ENCODE measurements around the gene SSBP3.
A peak's percentile ranks its signal among the peaks of the same experiment; 100 is the strongest.

Gene SSBP3

DNA sequence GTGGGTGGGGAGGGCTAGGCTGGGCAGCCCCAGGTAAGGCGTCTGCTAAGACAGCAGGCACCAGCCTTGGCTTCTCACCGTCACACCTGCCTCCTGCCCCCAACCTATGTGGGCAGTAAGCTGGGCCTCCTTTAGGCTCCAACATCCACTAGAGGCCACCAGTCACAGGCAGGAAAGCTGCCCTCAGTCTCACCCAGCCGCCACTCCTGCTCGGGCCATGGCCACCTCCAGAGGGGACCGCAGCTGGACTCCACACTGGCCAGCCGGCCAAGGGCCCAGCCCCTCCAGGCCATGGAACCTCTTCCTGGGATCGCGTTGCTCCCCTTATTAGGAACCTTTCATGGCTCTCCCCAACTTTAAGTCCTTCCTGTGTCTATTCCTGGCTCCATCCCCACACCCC is 131.7 kb downstream of the SSBP3 start:
- DNase-seq (ENCODE audit: low read depth) = no peak
- no peak overlapping the region for H3K4me3 ChIP-seq (ENCODE audit: low read depth, low read length)
- TF ChIP-seq, protein P1, sequence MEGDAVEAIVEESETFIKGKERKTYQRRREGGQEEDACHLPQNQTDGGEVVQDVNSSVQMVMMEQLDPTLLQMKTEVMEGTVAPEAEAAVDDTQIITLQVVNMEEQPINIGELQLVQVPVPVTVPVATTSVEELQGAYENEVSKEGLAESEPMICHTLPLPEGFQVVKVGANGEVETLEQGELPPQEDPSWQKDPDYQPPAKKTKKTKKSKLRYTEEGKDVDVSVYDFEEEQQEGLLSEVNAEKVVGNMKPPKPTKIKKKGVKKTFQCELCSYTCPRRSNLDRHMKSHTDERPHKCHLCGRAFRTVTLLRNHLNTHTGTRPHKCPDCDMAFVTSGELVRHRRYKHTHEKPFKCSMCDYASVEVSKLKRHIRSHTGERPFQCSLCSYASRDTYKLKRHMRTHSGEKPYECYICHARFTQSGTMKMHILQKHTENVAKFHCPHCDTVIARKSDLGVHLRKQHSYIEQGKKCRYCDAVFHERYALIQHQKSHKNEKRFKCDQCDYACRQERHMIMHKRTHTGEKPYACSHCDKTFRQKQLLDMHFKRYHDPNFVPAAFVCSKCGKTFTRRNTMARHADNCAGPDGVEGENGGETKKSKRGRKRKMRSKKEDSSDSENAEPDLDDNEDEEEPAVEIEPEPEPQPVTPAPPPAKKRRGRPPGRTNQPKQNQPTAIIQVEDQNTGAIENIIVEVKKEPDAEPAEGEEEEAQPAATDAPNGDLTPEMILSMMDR (conservative IDR thresholded peaks at IDR 0.05; ENCODE audit: low read depth, low read length) = peak; percentile 24

DNA sequence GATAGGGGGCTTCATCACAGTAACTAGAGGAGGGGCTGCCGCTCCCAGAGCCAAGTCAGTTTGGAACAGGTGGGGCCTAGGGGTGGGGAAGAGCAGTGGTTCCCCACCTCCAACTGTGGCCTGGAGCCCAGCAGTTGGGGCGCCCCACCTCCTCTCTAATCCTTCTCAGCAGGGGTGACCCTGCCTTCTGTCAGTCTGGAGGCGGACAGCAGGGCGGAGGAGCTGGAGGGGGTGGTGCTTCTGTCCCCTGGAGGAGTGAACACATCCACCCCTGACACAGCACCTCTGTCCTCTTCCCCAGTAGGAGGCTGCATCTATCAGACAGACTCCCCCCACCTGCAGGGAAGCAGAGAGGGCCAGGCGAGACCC is 132.4 kb downstream of the SSBP3 start:
- peak overlapping the region; percentile 14 for H3K4me3 ChIP-seq (ENCODE audit: low read depth, low read length)
- DNase-seq (ENCODE audit: low read depth) = peak; percentile 80
- TF ChIP-seq, protein P1 (conservative IDR thresholded peaks at IDR 0.05; ENCODE audit: low read depth, low read length) = no peak

GRCh38 chr1:54273092-54273794 is 133.0 kb downstream of the SSBP3 start:
- TF ChIP-seq, protein P1 (conservative IDR thresholded peaks at IDR 0.05; ENCODE audit: low read depth, low read length) = peak; percentile 80
- peak; percentile 91 for DNase-seq (ENCODE audit: low read depth)
- peak overlapping the region; percentile 14 for H3K4me3 ChIP-seq (ENCODE audit: low read depth, low read length)

GRCh38 chr1:54272772-54273091 is 133.5 kb downstream of the SSBP3 start:
- TF ChIP-seq, protein P1 (conservative IDR thresholded peaks at IDR 0.05; ENCODE audit: low read depth, low read length) = no peak
- peak; percentile 22 for DNase-seq (ENCODE audit: low read depth)
- no peak overlapping the region for H3K4me3 ChIP-seq (ENCODE audit: low read depth, low read length)

GRCh38 chr1:54272134-54272533 is 134.1 kb downstream of the SSBP3 start:
- TF ChIP-seq, protein P1 (conservative IDR thresholded peaks at IDR 0.05; ENCODE audit: low read depth, low read length) = no peak
- DNase-seq (ENCODE audit: low read depth) = no peak
- no peak overlapping the region for H3K4me3 ChIP-seq (ENCODE audit: low read depth, low read length)

DNA sequence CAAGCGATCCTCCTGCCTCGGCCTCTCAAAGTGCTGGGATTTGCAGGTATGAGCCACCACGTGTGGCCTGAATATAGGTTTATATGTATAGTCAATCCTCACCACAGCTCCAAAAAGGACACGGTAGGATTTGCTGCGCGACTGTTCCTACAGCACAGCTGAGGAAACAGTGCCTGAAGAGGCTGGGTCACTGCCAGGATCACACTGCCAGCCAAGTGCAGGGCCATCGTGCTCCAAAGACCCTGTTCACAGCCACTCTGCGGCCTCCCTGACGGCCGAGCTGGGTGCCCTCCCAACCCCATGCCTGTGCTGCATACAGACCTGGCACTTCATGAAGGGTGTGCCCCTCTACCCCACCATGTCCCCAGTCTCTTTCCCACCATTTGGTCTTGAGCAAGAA is 134.9 kb downstream of the SSBP3 start:
- TF ChIP-seq, protein P1 (conservative IDR thresholded peaks at IDR 0.05; ENCODE audit: low read depth, low read length) = no peak
- DNase-seq (ENCODE audit: low read depth) = no peak
- H3K4me3 ChIP-seq (ENCODE audit: low read depth, low read length) = no peak overlapping the region

DNA sequence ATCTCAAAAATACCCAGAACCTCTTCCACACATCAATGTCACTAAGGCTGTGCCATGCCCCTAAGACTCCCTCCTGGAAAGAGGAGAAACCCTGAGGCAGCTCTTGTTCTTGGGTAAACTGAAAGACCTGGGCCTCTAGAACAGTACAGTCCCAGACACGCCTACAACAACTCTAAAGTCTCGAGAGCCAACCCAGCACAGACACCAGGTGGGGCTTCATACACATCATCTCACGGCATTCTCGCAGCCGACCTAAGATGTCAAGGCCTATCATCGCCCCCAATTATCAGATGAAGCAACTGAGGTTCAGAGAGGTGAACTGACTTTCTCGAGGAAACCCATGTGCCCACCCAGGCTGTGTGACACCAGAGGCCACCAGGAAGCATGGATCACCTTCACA is 135.7 kb downstream of the SSBP3 start:
- H3K4me3 ChIP-seq (ENCODE audit: low read depth, low read length) = no peak overlapping the region
- DNase-seq (ENCODE audit: low read depth) = no peak
- TF ChIP-seq, protein P1 (conservative IDR thresholded peaks at IDR 0.05; ENCODE audit: low read depth, low read length) = no peak
